Measurements from ENCODE around the gene MTCL1.

The MTCL1 gene

GRCh38 chr18:8823530-8823929, 118.2 kb downstream of the MTCL1 start:
- Histone ChIP-seq H3K4me3 (ENCODE audit: low read length) (no peak overlapping the region), H3K4me1 (ENCODE audit: control insufficient read depth, insufficient read depth, low read length) (peaks cover 4% of the 10 kb centered on the region), H3K36me3 (ENCODE audit: control insufficient read depth, insufficient read depth, low read length, severe bottlenecking) (peaks cover 50% of the 10 kb centered on the region), H3K27me3 (replicated peaks; ENCODE audit: control insufficient read depth, insufficient read depth, low read length) (no peaks in the 10 kb centered on the region), H3K9ac (ENCODE audit: low read length) (no peak overlapping the region), H3K9me3 (ENCODE audit: control insufficient read depth, low read length) (no peaks in the 10 kb centered on the region)
- DNase-seq (ENCODE audit: low read depth): no peak

- Histone ChIP-seq H3K27me3 (replicated peaks; ENCODE audit: control insufficient read depth, insufficient read depth, low read length) (no peaks in the 10 kb centered on the region), H3K9ac (ENCODE audit: low read length) (no peak overlapping the region), H3K4me1 (ENCODE audit: control insufficient read depth, insufficient read depth, low read length) (peaks cover 5% of the 10 kb centered on the region), H3K9me3 (ENCODE audit: control insufficient read depth, low read length) (no peaks in the 10 kb centered on the region), H3K36me3 (ENCODE audit: control insufficient read depth, insufficient read depth, low read length, severe bottlenecking) (peaks cover 39% of the 10 kb centered on the region), H3K4me3 (ENCODE audit: low read length) (no peak overlapping the region)
- DNase-seq (ENCODE audit: low read depth): no peak
Observed at GRCh38 chr18:8824846-8825245, 119.5 kb downstream of the MTCL1 start.

GRCh38 chr18:8825273-8825672, 119.9 kb downstream of the MTCL1 start:
- Histone ChIP-seq H3K9me3 (ENCODE audit: control insufficient read depth, low read length) (no peaks in the 10 kb centered on the region), H3K9ac (ENCODE audit: low read length) (no peak overlapping the region), H3K4me3 (ENCODE audit: low read length) (no peak overlapping the region), H3K27me3 (replicated peaks; ENCODE audit: control insufficient read depth, insufficient read depth, low read length) (no peaks in the 10 kb centered on the region), H3K4me1 (ENCODE audit: control insufficient read depth, insufficient read depth, low read length) (peaks cover 5% of the 10 kb centered on the region), H3K36me3 (ENCODE audit: control insufficient read depth, insufficient read depth, low read length, severe bottlenecking) (peaks cover 38% of the 10 kb centered on the region)
- DNase-seq (ENCODE audit: low read depth): no peak

- peaks cover 32% of the 10 kb centered on the region for H3K36me3 ChIP-seq (ENCODE audit: control insufficient read depth, insufficient read depth, low read length, severe bottlenecking)
- no peak overlapping the region for H3K9ac ChIP-seq (ENCODE audit: low read length)
- no peak overlapping the region for H3K4me3 ChIP-seq (ENCODE audit: low read length)
- no peaks in the 10 kb centered on the region for H3K27me3 ChIP-seq (replicated peaks; ENCODE audit: control insufficient read depth, insufficient read depth, low read length)
- H3K4me1 ChIP-seq (ENCODE audit: control insufficient read depth, insufficient read depth, low read length): peaks cover 5% of the 10 kb centered on the region
- H3K9me3 ChIP-seq (ENCODE audit: control insufficient read depth, low read length): no peaks in the 10 kb centered on the region
- DNase-seq (ENCODE audit: low read depth): no peak
Observed at GRCh38 chr18:8825729-8826375, 120.5 kb downstream of the MTCL1 start.

- no peaks in the 10 kb centered on the region for H3K27me3 ChIP-seq (replicated peaks; ENCODE audit: control insufficient read depth, insufficient read depth, low read length)
- H3K4me1 ChIP-seq (ENCODE audit: control insufficient read depth, insufficient read depth, low read length): peaks cover 5% of the 10 kb centered on the region
- DNase-seq (ENCODE audit: low read depth): no peak
- no peaks in the 10 kb centered on the region for H3K9me3 ChIP-seq (ENCODE audit: control insufficient read depth, low read length)
- H3K36me3 ChIP-seq (ENCODE audit: control insufficient read depth, insufficient read depth, low read length, severe bottlenecking): peaks cover 25% of the 10 kb centered on the region
- no peak overlapping the region for H3K4me3 ChIP-seq (ENCODE audit: low read length)
- no peak overlapping the region for H3K9ac ChIP-seq (ENCODE audit: low read length)
Observed at GRCh38 chr18:8826514-8826913, 121.2 kb downstream of the MTCL1 start.

GRCh38 chr18:8826971-8827370, 121.6 kb downstream of the MTCL1 start:
- no peak for DNase-seq (ENCODE audit: low read depth)
- Histone ChIP-seq H3K9ac (ENCODE audit: low read length) (no peak overlapping the region), H3K4me1 (ENCODE audit: control insufficient read depth, insufficient read depth, low read length) (peaks cover 5% of the 10 kb centered on the region), H3K9me3 (ENCODE audit: control insufficient read depth, low read length) (no peaks in the 10 kb centered on the region), H3K27me3 (replicated peaks; ENCODE audit: control insufficient read depth, insufficient read depth, low read length) (no peaks in the 10 kb centered on the region), H3K36me3 (ENCODE audit: control insufficient read depth, insufficient read depth, low read length, severe bottlenecking) (peaks cover 21% of the 10 kb centered on the region), H3K4me3 (ENCODE audit: low read length) (no peak overlapping the region)

- peaks cover 19% of the 10 kb centered on the region for H3K36me3 ChIP-seq (ENCODE audit: control insufficient read depth, insufficient read depth, low read length, severe bottlenecking)
- DNase-seq (ENCODE audit: low read depth): no peak
- H3K27me3 ChIP-seq (replicated peaks; ENCODE audit: control insufficient read depth, insufficient read depth, low read length): no peaks in the 10 kb centered on the region
- H3K9ac ChIP-seq (ENCODE audit: low read length): no peak overlapping the region
- H3K9me3 ChIP-seq (ENCODE audit: control insufficient read depth, low read length): no peaks in the 10 kb centered on the region
- H3K4me3 ChIP-seq (ENCODE audit: low read length): no peak overlapping the region
- peaks cover 5% of the 10 kb centered on the region for H3K4me1 ChIP-seq (ENCODE audit: control insufficient read depth, insufficient read depth, low read length)
Observed at GRCh38 chr18:8828300-8828699, 122.9 kb downstream of the MTCL1 start.

GRCh38 chr18:8828798-8829197, 123.4 kb downstream of the MTCL1 start:
- H3K36me3 ChIP-seq (ENCODE audit: control insufficient read depth, insufficient read depth, low read length, severe bottlenecking): peaks cover 19% of the 10 kb centered on the region
- H3K9me3 ChIP-seq (ENCODE audit: control insufficient read depth, low read length): no peaks in the 10 kb centered on the region
- H3K27me3 ChIP-seq (replicated peaks; ENCODE audit: control insufficient read depth, insufficient read depth, low read length): no peaks in the 10 kb centered on the region
- no peak overlapping the region for H3K4me3 ChIP-seq (ENCODE audit: low read length)
- peaks cover 5% of the 10 kb centered on the region for H3K4me1 ChIP-seq (ENCODE audit: control insufficient read depth, insufficient read depth, low read length)
- no peak overlapping the region for H3K9ac ChIP-seq (ENCODE audit: low read length)
- no peak for DNase-seq (ENCODE audit: low read depth)

- no peaks in the 10 kb centered on the region for H3K27me3 ChIP-seq (replicated peaks; ENCODE audit: control insufficient read depth, insufficient read depth, low read length)
- no peaks in the 10 kb centered on the region for H3K9me3 ChIP-seq (ENCODE audit: control insufficient read depth, low read length)
- H3K36me3 ChIP-seq (ENCODE audit: control insufficient read depth, insufficient read depth, low read length, severe bottlenecking): peaks cover 11% of the 10 kb centered on the region
- H3K4me1 ChIP-seq (ENCODE audit: control insufficient read depth, insufficient read depth, low read length): peaks cover 12% of the 10 kb centered on the region
- DNase-seq (ENCODE audit: low read depth): no peak
- no peak overlapping the region for H3K4me3 ChIP-seq (ENCODE audit: low read length)
- no peak overlapping the region for H3K9ac ChIP-seq (ENCODE audit: low read length)
Observed at GRCh38 chr18:8830067-8831060, 125.0 kb downstream of the MTCL1 start.

GRCh38 chr18:8831112-8831511, 125.8 kb downstream of the MTCL1 start:
- Histone ChIP-seq H3K27me3 (replicated peaks; ENCODE audit: control insufficient read depth, insufficient read depth, low read length) (no peaks in the 10 kb centered on the region), H3K4me3 (ENCODE audit: low read length) (no peak overlapping the region), H3K36me3 (ENCODE audit: control insufficient read depth, insufficient read depth, low read length, severe bottlenecking) (peaks cover 11% of the 10 kb centered on the region), H3K9me3 (ENCODE audit: control insufficient read depth, low read length) (no peaks in the 10 kb centered on the region), H3K4me1 (ENCODE audit: control insufficient read depth, insufficient read depth, low read length) (peaks cover 19% of the 10 kb centered on the region), H3K9ac (ENCODE audit: low read length) (no peak overlapping the region)
- DNase-seq (ENCODE audit: low read depth): no peak

- Histone ChIP-seq H3K4me1 (ENCODE audit: control insufficient read depth, insufficient read depth, low read length) (peaks cover 19% of the 10 kb centered on the region), H3K9ac (ENCODE audit: low read length) (no peak overlapping the region), H3K4me3 (ENCODE audit: low read length) (no peak overlapping the region), H3K36me3 (ENCODE audit: control insufficient read depth, insufficient read depth, low read length, severe bottlenecking) (peaks cover 8% of the 10 kb centered on the region), H3K27me3 (replicated peaks; ENCODE audit: control insufficient read depth, insufficient read depth, low read length) (no peaks in the 10 kb centered on the region), H3K9me3 (ENCODE audit: control insufficient read depth, low read length) (no peaks in the 10 kb centered on the region)
- DNase-seq (ENCODE audit: low read depth): no peak
Observed at GRCh38 chr18:8831531-8831930, 126.2 kb downstream of the MTCL1 start.
